ENCODE results near the gene RWDD1.

Gene RWDD1, protein sequence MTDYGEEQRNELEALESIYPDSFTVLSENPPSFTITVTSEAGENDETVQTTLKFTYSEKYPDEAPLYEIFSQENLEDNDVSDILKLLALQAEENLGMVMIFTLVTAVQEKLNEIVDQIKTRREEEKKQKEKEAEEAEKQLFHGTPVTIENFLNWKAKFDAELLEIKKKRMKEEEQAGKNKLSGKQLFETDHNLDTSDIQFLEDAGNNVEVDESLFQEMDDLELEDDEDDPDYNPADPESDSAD

DNA sequence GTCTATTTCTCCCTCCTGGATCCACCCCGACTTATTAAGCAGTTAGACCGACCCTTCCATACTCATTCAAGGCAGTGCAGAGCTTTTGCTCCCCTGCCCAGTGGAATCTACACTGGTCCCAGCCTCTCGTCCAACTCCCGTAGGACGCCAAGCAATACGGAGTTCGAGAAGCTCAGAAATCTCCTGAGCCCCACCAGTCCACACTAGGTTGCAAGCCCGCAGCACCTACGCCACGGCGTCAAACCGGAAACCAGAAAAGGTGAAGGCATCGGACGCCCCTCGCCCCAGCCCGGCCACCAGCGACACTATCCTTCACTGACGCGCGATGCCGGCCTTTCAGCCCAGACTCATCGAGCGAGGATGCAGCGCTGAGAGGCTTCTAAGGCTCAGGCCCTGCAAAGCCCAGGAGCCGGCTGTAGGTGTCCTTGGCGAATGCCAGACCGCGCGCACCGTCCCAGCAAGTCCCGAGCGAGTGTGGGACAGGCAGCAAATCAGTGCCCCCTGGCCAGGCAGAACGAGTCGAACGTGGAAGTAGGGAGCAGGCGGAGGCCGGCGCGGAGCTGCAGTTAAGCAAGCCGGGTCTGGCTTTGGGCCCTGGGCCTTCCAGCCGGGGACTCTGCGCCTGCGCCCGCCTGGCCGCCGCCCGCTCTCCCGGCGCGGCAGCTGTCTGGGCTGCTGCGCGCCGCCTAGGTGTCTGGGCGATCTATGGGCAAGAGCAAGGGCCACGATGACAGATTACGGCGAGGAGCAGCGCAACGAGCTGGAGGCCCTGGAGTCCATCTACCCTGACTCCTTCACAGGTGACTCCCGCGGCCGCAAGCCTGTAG is at the start of gene RWDD1:
RWDD1 (plus strand) TSS at position 649 of the 827 bp plus-strand sequence; CDS start at position 728, 79 bp downstream.
- DNase-seq, result peak; percentile 97

DNA sequence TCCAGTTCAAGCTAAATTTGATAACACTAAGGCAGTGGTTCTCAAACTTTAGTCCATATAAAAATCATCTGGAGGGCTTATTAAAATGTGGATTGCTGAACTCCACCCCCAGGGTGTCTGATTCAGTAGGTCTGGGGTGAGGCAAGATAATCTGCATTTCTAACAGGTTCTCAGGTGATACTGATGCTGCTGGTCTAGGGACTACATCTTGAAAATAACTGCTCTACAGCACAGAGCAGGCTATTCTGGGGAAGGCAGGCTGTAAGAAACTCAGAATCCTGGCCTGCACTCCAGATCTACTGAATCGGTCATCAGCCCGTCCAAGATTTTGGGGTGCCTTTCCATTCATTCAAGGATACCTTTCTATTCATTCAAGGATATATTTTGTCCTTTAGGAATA is 48.4 kb upstream of the RWDD1 start:
- DNase-seq, result no peak

DNA sequence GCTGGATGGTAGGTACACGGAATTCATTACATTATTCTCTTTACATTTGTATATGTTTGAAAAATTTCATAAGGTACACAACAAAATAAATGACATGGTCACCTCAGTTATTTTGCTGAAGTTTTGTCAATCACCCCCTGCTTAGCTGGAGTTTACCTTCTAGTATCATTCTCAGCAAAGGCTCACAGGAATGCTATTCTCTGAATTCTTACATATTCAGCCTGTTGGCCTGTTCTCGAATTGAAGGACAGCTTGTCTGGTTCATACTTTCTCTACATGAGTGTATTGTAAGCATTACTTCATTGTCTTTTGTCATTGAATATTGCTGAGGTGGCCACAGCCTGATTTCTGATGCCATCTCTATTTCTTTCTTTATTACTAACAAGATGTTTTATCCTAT is 47.1 kb upstream of the RWDD1 start:
- DNase-seq, result no peak

DNA sequence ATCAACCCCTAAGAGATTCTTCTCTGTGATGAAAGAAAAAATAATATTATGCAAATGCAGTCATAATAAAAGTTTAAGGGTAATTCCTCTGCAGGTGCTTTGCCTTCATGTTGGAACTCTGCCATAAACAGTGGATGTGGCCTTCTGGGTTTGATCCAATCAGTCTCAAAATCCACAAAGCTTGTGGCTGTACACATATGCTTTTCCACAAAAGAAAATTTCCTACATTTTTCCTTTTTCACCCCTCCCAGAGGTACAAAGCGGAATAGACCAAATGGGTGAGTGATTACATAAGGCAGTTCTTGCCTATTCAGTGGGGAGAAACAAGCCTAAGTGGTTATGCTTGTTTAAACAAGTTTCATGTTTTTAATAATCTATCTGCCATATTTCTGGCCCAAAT is 43.2 kb upstream of the RWDD1 start:
- no peak for DNase-seq

DNA sequence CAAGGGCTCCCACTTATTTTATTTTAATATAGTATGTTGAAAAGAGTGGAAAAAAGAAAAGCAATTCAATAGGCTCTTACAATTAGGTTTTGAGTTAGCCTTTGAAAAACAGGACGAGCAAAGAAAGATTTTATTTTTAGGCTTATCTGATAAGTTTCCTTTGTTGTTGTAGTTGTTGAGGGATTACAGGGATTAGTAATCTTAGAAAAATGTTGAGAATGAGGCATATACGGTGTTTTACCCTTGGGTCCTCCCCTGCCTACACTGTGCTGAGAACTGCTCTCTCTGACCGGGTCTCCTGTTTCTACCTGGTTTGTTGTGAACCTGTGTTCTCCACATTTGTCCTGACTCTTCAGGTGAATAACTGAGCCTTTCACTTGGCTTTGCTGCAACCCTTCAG is 42.5 kb upstream of the RWDD1 start:
- no peak for DNase-seq

DNA sequence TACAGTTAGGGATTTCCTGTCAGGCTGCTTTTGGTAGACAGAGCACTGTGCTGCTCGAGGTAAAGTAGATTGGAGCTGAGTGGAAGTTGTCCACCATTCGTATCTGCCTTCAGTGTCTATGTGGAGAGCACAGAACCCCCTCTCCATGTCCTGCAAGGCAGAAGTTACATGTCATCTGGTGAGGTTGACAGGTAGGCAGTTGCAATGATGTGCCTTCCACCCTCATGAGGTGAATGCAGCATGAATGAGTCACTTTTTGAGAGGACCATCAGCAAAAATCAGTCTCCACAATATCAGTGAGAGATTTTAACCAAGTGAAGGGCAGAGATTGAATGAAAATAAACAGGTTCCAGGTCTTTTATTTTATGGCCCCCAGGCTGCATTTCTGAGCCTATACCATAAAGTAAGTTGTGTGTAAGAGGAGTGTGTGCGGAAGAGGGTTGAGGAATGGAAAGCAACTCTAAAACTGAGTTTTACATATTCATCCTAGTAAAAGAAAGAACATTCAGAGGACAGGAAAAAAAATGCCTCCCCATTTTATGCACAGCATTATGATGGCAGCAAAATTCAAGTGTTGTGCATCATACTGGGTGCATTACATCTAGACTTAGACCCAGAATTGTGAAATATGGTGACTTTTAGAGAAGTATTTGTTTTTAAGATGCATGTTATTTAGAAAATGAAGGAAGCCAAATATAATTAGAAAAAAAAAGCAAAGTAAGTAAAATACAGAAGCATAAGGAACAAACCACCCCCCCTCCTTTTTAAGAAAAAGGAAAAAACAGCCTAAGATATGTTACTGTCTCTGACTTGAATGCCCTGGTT is 41.6 kb upstream of the RWDD1 start:
- no peak for DNase-seq

DNA sequence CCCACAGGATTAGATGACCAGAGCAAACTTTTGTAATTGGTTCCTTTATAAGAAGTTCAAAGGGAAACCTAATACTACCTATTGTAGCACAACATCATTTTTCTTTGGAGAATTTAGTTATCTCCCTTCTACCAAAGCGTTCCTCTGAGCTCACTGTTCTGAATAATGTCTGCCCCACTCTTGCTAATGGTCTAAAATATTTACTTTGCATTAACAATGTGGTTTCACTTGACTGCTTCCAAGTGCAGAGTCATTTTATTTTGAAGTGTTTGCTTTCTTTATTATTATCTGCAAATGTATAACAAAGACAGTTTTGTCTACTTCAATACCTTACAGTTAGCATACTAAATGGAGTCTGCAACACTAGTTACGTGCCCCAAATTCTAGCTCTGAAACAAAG is 40.9 kb upstream of the RWDD1 start:
- DNase-seq, result peak; percentile 51

DNA sequence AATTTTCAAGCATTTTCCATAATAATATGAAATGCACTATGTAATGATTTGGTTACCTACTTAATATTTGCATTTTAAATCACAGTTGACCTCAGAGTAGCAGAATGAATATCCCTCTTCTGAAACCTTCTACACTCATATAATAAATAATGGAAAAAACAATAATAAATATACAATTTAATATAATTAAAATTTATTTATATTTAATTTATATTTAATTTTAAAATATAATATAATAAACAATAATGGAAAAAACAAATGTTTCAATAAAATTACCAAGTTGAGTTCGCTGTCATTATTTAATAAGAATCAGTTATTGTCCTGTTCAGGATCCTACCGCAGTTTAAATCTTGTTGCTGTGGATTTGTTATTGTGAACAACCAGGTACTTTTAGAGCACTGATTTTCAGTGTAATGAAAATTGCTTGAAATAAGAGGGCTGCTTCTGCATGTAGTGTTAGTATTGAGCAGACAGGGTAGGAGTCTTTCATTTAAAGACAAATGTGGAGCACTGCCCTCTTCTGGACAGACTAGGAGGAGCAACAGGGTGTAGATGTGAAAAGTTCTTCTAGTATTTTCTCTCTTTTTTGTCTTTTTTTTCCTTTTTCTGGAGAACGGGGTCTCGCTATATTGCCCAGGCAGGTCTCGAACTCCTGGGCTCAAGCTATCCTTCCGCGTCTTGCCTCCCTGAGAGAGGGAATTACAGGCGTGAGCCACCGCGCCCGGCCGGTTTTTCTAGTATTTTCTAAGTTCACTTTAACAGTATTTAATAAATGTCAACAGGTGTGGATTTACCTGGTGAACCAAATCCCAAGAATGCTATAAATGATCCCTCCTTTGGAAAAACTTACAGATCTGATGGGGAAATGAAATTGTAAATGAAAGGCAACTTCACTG is 39.4 kb upstream of the RWDD1 start:
- peak; percentile 42 for DNase-seq

DNA sequence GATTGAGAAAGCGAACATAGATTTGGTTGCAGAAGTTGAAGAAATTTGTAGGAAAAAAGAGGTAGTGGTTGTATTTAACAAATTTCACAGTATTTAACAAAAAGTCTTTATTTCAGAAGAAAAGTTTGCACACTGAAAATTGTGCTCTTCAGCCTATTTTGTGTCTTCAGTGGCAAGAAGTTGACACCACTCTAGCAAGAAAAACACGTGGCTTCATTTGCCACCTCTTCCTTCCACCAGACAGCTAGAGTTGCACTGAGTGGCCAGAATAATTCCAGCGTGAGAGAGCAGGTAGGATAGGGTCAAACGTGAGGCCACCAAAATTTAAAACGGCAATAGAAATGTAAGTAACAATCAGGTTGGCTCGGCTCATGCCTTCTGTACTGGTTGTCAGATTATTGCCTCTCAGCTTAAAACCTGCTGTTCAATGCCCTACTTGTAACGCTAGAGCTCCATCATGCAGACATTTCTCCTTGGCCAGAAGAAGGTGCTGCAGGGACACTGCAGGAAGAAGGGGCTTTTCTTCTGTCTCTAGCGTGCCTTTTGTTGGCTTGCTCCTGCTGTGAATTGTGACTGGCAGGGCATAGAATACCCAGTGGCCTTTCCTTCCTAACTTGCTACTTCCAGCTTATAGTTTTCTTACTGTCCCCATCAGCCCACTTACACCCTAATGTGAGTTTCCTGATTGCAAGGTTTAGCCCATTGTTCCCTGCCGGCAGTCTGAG is 37.9 kb upstream of the RWDD1 start:
- DNase-seq, result no peak

DNA sequence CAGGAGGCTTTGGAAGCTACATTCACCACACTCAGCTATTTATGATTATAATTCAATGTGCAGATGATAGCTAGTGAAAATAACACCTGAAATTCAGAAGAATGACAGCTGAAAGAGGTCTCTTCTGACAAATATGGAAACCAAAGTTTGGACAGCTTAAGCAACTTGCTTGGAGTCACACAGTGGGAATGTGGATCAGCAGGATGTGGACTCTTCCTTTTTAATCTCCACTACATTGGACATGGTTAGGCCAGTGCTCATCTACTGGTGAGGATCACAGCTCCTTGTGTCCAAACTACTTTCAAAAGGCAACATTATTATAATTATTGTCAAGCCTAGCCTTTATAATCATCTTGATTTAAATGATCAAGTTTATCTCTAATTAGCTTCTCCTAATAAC is 36.2 kb upstream of the RWDD1 start:
- DNase-seq, result no peak

DNA sequence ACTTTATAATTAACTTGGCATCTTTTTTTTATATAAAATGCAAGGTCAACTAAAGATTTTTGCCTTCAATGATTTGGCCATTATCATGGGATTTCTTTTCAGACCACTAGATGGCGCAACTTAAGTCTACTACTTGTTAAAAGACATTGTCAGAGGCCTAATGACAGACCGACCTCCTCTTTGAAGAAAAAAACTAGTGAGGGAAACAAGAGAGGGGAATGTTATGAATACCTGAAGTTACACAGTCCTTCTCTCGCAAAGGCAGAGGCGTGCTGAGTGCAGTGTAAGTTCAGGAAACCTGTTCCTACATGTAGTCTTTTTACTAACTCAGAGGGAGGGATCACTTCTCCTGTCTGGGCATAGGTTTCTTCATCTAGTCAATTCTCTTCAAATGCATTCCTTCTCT is 35.1 kb upstream of the RWDD1 start:
- peak; percentile 41 for DNase-seq

DNA sequence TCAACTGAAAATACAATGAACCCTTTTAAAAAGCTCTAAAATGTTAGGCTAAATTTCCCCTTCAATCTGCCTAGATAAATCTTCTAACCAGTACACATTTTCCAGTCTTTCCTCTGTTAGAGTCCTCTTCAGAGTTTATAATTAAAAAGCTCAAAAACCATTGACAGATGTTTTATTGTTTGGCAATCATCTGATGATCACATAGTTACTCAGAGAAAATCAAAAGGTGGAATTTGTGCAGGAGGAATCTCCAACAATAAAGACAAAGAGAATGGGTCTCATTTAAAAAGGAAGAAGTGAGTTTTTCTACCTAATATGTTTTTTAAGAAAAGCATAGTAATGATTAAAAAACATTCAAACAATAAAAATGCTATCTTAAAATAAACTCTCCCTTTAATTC is 28.9 kb upstream of the RWDD1 start:
- DNase-seq, result no peak

DNA sequence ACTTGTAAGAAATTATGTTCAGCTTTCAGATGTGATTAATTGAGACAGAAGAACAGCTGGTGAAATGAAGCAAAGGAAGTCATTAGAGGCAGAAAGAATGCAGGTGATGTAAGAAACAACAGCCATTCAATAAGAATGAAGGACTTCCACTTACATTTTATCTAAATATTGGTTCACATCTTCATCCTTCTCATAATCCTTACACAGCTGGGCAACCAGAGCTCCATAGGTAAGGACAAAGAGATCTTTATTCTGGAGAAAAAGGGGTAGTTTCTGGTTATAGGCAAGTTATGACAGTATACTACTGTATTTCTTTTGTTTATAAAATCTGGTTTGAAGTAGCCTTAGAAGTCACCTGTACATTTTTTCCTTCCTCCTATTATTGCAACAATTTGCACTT is 28.2 kb upstream of the RWDD1 start:
- DNase-seq, result no peak

DNA sequence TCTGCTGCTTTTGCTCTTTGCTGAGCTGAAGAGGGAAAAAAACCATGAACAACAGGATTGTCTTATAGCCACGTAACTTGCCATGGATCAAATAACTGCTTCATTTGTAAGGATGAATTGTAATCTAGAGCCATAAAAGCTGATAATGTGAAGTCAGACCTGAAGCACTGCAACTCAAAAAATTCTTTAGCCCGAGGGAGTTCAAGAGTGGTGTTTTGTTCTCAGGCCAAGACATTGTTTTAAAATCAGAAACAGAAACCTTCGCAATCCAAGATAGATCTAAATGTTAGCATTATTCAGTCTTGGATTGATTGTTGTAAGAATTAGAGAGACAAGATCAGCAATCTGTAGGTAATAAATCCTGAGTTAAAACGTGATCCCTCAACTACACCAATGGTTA is 25.7 kb upstream of the RWDD1 start, which contains the start of gene TRAPPC3L:
TRAPPC3L (minus strand) TSS at position 34 of the 400 bp plus-strand sequence. CDS start 170 bp downstream, outside the sequence.
- DNase-seq, result no peak

DNA sequence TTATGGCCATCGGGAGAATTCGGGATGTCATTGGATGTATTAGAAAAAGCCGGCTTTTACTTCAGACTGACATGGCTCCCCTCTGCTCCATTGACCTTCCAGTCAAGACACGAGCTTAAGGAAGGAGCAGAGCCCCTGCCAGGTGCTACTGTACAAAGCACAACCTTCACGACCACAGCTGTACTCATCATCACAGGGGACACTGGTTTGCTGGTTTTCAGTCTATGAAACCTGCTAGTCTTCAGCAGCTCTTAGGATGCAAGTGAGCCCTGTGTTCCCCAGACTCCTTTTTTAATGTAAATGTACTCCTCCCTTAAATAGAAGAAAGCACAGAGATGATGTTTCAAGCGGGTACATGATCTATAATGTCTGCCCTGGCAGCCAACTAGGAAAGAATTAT is 23.9 kb upstream of the RWDD1 start:
- no peak for DNase-seq

DNA sequence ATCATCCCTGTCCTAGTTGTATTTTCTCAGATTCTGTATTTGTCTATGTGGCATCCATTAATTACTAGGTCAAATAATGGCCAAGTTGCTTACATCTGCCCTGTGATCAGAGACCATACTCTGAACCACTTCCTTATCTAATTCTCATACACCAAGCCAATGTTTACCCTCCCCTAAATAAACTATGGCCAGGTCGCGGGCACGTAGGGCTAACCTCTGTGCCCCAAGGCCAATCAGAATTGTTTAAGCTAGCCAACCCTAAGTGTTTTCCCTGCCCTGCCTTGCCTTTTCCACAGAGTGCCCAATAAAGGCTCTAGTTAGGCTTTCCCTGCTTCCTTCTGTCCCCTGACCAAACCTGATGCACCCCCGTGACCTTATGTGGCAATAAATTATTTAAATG is 20.5 kb upstream of the RWDD1 start:
- no peak for DNase-seq

DNA sequence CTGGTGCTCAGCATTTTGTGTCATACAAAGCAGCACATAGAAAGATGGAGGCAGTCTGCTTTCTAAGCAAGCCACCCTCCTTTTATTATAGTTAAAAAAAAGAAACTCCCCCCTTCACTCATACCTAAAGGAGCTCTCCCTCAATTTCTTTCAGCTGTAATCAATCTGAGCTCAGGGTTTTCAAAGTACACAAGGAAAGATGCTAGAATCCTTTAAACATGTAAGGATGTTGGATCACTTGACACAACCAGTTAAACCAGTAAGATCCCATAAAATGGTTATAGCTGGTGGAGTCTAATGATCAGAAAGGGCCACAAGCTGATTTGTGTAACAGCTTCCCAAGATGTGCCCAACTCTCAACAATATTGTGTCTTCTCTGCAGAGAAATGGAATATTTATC is 17.9 kb upstream of the RWDD1 start, which contains the start of gene CALHM4:
CALHM4 (plus strand) TSS at position 301 of the 400 bp plus-strand sequence; CDS start at position 344, 43 bp downstream.
- DNase-seq, result no peak

DNA sequence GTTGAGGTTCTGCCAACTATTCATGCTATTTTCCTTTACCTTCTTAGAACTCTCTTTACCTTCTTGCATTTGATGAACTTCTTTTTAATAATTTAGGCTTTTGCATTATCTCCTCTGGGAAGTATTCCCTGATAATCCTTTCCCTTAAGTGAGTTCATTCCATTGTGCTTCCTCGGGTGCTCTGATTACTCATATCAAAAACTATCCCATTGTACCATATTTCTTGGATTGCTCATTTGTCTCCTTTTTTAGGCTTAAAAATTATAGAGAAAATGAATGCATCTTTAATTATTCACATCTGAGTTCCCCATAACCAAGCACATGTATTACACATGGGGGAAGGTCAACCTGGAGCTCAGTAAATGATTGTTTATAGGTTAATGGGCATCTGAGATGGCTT is 15.2 kb upstream of the RWDD1 start:
- no peak for DNase-seq

DNA sequence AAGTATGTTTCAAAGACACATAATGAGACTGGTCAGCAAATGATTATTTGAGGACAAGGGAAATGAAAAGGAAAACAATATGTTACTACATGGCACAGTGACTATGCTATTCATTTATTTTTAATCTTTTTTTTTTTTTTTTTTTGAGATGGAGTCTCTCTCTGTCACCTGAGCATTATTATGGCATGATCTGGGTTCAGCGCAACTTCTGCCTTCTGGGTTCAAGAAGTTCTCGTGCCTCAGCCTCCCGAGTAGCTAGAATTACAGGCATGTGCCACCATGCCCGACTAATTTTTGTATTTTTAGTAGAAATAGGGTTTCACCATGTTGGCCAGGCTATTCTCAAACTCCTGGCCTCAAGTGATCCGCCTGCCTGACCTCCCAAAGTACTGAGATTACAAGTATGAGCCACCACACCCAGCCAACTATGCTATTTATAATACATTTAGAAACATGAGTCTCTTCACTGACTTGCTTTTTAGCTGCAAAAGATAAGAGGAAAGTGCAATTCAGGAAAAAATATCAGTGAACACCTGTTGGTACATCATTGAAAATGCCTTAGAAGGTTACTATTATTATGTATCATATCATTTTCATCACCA is 14.4 kb upstream of the RWDD1 start:
- no peak for DNase-seq

DNA sequence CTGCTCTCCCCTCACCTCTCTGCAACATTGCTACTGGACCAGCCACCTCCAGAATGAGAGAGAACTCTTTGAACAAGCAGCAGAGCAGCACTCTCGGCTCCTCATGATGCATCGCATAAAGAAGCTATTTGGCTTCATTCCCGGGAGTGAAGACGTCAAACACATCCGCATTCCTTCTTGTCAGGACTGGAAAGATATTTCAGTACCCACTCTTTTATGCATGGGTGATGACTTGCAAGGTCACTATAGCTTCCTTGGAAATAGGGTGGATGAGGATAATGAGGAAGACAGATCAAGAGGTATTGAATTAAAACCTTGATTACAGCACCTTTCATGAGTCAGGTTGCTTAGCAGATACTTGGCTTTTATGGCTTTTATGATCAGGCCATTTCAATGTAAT is 13.4 kb upstream of the RWDD1 start:
- peak; percentile 29 for DNase-seq

DNA sequence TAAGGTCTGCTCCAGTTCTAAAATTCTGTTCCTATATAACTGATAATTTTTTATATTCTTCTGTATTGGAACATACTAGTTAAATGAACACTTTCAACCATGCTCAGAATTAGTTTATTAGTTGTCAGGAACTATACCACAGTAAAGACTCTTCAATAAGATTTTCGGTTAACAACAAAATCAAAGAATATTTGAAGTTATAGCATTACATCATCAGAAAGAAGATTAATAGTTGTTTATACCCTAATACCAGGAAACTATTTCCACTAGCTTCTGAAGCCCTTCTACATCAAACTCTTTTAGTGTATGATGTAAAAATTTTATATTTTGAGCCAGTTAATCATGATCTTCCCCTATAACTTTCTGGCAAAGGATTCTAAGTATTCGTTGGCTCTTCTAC is 11.2 kb upstream of the RWDD1 start:
- DNase-seq, result no peak
